Memory B cell (primary cell): ENCODE data around the gene PTGR3.

Source experiments
- ATAC-seq: fragments of 150-1000 bp; cut with Tn5 transposase; 2 replicates; pipeline ENCODE4 v1.10.0; 2021; ENCODE audit warnings: low read depth, mild to moderate bottlenecking, moderate library complexity
- DNase-seq, 2 donors: peaks; one replicate each; pipeline ENCODE4 v3.0.0; 2022; ENCODE audit warnings: low spot score in 2 of 2
- H3K27ac Mint-ChIP-seq: one replicate; pipeline ENCODE4 v1.8.0; 2022; ENCODE audit warnings: mild to moderate bottlenecking, moderate library complexity, mixed read lengths
- H3K27me3 Mint-ChIP-seq: one replicate; pipeline ENCODE4 v1.8.0; 2022; ENCODE audit warnings: mixed read lengths
- H3K36me3 Mint-ChIP-seq: one replicate; pipeline ENCODE4 v1.8.0; 2022; ENCODE audit warnings: mild to moderate bottlenecking, mixed read lengths
- H3K4me1 Mint-ChIP-seq: one replicate; pipeline ENCODE4 v1.8.0; 2022; ENCODE audit warnings: mixed read lengths
- H3K4me3 Mint-ChIP-seq: one replicate; pipeline ENCODE4 v1.8.0; 2022; ENCODE audit warnings: mild to moderate bottlenecking, moderate library complexity, mixed read lengths
- H3K9me3 Mint-ChIP-seq: one replicate; pipeline ENCODE4 v1.8.0; 2022; ENCODE audit warnings: mixed read lengths

The PTGR3 gene

GRCh38 chr18:75226956-75227316, 18.0 kb upstream of the PTGR3 start:
- no peaks in the 10 kb centered on the region for H3K36me3 Mint-ChIP-seq
- no peaks in the 10 kb centered on the region for H3K27me3 Mint-ChIP-seq
- H3K4me3 Mint-ChIP-seq, result no peak overlapping the region
- no peak overlapping the region for H3K27ac Mint-ChIP-seq
- H3K4me1 Mint-ChIP-seq, result peaks cover 6% of the 10 kb centered on the region
- DNase-seq, result no peak
- no peaks in the 10 kb centered on the region for H3K9me3 Mint-ChIP-seq
- no peak for ATAC-seq

DNA sequence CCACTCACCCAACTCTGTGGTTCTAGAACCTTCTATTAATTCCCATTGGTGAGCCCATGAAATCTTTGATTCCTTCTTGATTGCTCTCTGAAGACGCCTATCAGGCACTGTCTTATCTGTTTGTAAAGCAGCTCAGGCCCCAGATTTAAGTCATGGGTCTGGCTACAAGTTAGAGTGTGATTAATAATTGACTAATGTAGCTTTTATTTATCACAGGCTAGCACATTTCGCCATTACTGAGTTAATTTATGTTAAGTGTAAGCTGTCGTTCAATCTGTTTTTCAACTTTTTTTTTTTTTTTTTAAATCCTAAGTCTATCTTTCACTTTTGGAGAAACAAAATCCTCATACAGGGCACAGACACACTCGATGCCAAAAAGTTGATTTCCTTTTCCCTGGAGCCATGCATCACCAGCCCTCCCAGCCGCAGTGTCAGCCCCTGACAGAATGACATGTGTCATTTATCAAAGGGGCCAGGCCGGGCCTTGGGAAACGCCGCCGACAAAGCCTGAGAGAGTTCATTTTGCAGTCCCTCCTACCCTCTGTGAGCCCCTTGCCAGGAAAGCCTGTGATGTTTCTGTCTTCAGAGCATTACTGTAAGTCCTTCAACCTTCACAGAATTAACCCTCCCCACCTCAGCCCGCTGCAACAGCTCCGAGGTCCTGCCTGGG, 17.5 kb upstream of the PTGR3 start:
- ATAC-seq (no peak), DNase-seq (no peak)
- Mint-ChIP-seq H3K27ac (no peak overlapping the region), H3K4me3 (no peak overlapping the region), H3K27me3 (no peaks in the 10 kb centered on the region), H3K4me1 (peaks cover 6% of the 10 kb centered on the region), H3K9me3 (no peaks in the 10 kb centered on the region), H3K36me3 (no peaks in the 10 kb centered on the region)

- DNase-seq (no peak), ATAC-seq (no peak)
- peaks cover 6% of the 10 kb centered on the region for H3K4me1 Mint-ChIP-seq
- no peak overlapping the region for H3K27ac Mint-ChIP-seq
- no peaks in the 10 kb centered on the region for H3K27me3 Mint-ChIP-seq
- H3K36me3 Mint-ChIP-seq, result no peaks in the 10 kb centered on the region
- no peaks in the 10 kb centered on the region for H3K9me3 Mint-ChIP-seq
- no peak overlapping the region for H3K4me3 Mint-ChIP-seq
Measured at GRCh38 chr18:75223687-75224347, 14.9 kb upstream of the PTGR3 start.

DNA sequence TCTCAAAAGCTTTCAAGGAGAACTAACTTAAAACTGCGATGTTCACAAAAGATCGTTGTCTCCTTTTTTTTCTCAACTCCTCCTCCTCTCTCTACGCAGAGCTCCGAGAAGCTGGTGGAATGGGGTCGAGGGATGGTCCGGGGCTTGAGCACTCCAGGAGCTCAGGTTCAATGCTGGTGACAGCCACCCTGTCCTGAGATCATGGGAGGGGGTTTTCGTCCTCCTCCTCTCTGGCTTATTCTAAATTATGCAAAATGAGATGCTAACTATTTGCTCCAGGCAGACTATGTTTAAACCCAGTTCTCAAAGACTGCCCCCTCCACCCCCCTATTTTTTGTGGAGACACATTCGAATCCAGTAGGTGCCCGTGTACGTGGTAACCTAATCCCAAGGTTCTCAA, 13.5 kb upstream of the PTGR3 start:
- Mint-ChIP-seq H3K27me3 (no peaks in the 10 kb centered on the region), H3K4me1 (peaks cover 6% of the 10 kb centered on the region), H3K4me3 (no peak overlapping the region), H3K36me3 (no peaks in the 10 kb centered on the region), H3K27ac (no peak overlapping the region), H3K9me3 (no peaks in the 10 kb centered on the region)
- DNase-seq (no peak), ATAC-seq (no peak)

DNA sequence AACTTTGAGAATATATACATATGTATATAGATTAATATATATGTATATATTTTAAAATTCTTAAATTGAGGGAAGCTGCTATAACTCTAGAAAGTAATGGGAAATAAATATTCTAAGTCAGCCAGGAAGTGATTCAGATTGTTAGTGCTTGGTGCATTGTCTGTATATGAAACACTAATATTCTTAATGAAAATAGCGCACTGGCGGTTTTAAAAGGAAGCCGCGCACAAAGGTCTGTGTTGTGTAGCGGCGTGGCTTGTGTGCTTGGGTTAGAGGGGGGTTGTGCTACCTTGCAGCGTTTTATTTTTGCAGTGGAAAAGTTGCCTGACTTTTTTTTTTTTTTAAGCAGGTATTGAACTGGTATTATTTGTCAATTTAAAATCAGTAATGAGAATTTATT, 13.0 kb upstream of the PTGR3 start:
- ATAC-seq (no peak), DNase-seq (no peak)
- Mint-ChIP-seq H3K27me3 (no peaks in the 10 kb centered on the region), H3K4me3 (no peak overlapping the region), H3K9me3 (no peaks in the 10 kb centered on the region), H3K27ac (no peak overlapping the region), H3K36me3 (no peaks in the 10 kb centered on the region), H3K4me1 (peaks cover 6% of the 10 kb centered on the region)

DNA sequence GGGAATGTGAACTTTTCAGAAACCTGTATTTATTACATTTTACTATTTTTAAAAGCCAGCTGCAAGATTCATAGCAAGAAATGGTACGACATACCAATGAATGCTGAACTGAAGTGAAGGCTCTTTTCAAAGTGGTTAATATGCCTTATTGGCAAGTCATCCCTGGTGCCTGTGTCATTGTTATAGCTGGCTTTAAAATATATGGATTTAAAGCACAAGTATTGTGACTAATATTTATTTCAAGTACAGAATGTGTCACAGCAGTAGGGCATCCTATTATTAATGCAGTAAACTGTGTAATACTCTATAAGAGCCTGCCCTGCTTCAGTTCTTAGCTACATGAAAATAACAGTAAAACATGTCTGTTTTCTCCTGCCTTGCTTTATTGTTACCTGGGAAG, 12.5 kb upstream of the PTGR3 start:
- Mint-ChIP-seq H3K27me3 (no peaks in the 10 kb centered on the region), H3K9me3 (no peaks in the 10 kb centered on the region), H3K4me1 (peaks cover 8% of the 10 kb centered on the region), H3K36me3 (no peaks in the 10 kb centered on the region), H3K27ac (no peak overlapping the region), H3K4me3 (no peak overlapping the region)
- DNase-seq, result no peak
- ATAC-seq, result no peak

DNA sequence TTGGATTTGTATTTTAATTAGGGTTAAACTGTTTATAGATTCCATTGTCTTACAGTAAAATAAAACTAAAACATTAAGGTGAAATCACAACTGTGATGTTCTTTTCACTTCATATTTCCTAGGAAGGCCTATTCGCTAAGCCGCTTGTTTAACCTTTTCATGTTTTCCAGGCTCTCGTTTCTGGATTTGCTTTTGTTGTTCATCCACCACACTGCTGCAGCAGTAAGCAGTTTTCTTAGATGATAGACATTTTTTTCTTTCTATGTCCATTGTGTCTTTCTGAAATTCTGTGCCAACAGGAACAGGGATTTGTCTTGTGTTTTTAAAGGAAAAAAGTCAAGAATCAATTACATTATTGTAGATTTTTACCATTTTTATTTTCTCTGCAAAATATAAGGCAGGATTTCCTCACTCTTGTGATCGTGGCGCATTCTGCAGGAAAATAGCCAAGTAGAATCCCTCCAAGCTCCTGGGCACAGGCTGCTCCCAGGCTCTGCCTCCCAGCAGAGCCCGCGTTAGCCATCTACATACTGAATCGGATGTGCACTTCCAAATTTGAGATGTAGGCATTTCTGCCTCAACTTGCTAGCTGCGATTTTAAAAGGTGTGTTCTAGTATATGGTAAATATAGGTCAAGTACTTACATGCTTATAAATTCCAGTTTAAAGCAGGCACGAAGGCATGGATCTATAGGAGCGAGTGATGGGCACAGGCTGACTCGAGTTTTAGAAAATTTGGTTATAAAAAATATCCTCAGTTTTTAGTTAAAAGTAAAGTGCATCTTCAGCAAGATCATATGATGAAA, 11.8 kb upstream of the PTGR3 start:
- no peaks in the 10 kb centered on the region for H3K27me3 Mint-ChIP-seq
- H3K4me1 Mint-ChIP-seq, result peaks cover 8% of the 10 kb centered on the region
- no peak overlapping the region for H3K4me3 Mint-ChIP-seq
- H3K9me3 Mint-ChIP-seq, result no peaks in the 10 kb centered on the region
- H3K27ac Mint-ChIP-seq, result no peak overlapping the region
- H3K36me3 Mint-ChIP-seq, result no peaks in the 10 kb centered on the region
- ATAC-seq (no peak), DNase-seq (no peak)

- no peaks in the 10 kb centered on the region for H3K9me3 Mint-ChIP-seq
- H3K27ac Mint-ChIP-seq, result no peak overlapping the region
- no peaks in the 10 kb centered on the region for H3K36me3 Mint-ChIP-seq
- peaks cover 10% of the 10 kb centered on the region for H3K4me1 Mint-ChIP-seq
- H3K27me3 Mint-ChIP-seq, result no peaks in the 10 kb centered on the region
- H3K4me3 Mint-ChIP-seq, result no peak overlapping the region
- ATAC-seq (no peak), DNase-seq (no peak)
Measured at GRCh38 chr18:75219745-75220375, 10.9 kb upstream of the PTGR3 start.

DNA sequence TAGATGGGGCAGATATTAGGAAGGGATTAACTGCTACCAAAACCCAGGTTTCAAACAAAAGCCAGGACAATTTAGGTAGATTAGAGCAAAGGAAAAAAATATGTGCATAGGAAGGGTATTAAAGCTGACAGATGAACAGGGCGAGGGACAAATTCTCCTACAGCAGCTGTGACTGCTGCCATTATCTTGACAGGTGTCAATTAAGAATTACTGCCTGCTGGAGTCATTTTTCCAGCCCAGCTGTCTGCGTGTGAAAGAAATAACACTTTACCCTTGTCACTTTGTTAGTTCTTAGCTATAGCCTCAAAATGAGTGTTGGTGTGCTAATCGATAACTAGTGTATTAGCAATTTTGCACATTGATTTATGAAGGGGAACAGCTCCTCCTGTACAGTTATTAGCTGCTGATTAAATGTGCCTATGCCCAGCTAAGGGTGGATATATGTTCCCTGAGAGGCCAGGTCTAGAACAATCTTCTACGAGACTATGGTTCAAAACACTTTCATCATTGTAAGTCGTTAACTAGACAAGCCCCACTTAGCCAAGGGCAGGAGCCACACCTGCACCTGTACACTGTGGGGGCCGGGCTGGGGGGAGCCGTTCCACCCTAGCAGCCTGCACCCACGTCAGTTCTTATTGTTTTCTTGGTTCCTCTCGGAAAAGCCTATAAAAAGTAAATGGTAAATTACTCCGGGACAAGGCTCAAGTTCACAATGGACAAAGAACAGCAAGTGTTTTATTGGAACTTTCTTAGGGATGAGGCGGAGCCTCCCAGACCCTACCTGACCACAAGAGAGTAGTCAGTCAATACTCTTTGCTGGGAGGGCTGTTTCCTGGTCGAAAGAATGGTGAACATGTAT, 9.4 kb upstream of the PTGR3 start:
- no peak overlapping the region for H3K27ac Mint-ChIP-seq
- no peaks in the 10 kb centered on the region for H3K9me3 Mint-ChIP-seq
- peaks cover 10% of the 10 kb centered on the region for H3K4me1 Mint-ChIP-seq
- no peak overlapping the region for H3K4me3 Mint-ChIP-seq
- no peaks in the 10 kb centered on the region for H3K27me3 Mint-ChIP-seq
- DNase-seq (no peak), ATAC-seq (no peak)
- H3K36me3 Mint-ChIP-seq, result no peaks in the 10 kb centered on the region

DNA sequence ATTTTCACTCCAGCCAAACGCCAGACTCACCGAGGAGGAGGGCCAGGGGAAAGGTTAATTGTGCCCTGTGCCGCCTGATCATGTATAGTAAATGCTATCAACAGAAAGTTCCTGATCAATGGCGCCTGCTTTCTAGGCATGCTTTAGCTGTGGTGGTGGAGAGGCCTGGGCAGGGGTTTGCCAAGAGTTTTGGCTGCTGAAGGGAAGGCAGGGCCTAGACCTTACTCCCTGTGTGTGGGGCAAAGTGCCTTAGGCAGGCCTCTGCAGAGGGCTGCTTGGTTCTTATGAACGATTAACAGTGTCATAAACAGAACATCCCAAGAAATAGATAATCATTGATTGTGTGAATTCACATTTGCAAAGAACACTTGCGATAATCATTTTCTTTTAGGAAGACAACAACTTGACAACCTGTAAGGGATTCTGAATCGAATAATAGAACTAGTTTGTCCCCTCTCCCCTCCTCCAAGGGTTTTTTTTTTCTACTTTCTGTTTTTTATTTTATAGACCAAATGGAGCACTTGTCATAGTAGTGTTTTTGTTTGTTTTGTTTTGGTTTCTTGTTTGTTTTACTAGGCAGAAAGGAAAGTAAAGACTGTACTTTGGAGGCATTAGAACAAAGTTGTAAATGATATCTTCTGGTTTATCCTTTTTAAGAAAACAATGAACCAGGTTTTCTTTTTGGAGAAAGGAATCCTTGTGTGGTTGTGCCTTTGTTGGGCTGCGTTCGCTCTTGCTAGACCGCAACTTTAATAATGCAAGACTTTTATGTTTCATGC, 8.2 kb upstream of the PTGR3 start:
- Mint-ChIP-seq H3K9me3 (no peaks in the 10 kb centered on the region), H3K27ac (peak overlapping the region; percentile 69)

DNA sequence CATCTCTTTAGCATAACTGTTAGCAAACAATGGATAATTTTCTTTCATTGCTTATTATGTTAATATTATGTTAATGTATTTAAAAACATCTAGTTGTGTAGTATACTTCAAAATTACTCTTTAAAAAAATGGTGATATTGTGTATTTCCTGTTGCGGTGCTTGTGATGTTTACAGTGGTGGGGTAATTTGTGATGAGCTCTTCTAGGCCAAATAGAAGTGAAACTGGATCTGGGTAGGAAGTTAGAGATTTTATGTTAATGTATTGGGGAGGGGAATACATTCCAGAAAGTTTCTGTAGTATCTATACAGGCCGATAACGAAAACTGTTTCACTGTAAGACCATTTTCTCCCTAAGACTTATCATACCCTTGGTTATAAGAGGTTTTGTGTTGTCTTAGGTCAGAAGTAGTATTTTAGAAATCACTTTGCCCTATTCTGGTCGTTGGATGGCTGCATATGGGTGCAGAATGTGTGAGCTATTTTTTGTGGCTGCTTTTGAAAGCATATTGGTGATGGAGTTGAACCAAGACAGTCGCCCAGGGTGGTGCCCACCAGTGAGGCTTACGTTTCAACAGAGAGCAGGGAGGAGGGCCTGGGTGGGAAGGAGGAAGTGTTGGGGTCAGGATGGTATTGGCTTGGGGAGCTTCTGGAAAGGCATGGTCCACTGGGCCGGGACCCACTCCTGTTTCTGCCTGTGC, 7.4 kb upstream of the PTGR3 start:
- no peak for DNase-seq
- Mint-ChIP-seq H3K36me3 (no peaks in the 10 kb centered on the region), H3K4me3 (peak overlapping the region; percentile 9), H3K27me3 (no peaks in the 10 kb centered on the region), H3K4me1 (peaks cover 14% of the 10 kb centered on the region), H3K27ac (peak overlapping the region; percentile 69), H3K9me3 (no peaks in the 10 kb centered on the region)
- peak; percentile 76 for ATAC-seq

More for the DNA sequence above, 8.2 kb upstream of the PTGR3 start:
- Mint-ChIP-seq H3K4me3 (no peak overlapping the region), H3K4me1 (peaks cover 14% of the 10 kb centered on the region), H3K27me3 (no peaks in the 10 kb centered on the region), H3K36me3 (no peaks in the 10 kb centered on the region)
- DNase-seq (no peak), ATAC-seq (no peak)

DNA sequence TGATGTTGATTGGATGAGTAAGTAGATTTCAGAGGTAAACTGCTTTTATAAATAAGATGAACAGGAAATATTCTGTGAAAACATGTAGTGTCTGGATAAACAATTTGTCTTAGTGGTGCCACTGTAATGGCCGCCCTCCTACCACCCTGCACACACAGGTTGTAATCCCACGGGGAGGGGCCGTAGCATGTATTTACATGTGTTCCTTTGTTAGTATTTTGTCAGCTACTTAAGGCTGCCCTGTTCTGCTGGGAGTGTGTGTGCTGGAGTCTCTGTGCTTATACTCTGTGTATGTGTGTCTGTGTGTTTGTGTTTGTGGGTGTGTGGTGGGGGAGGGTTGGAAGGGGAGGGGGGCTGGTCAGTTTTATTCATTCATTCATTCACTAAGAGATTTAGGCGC, 6.7 kb upstream of the PTGR3 start:
- ATAC-seq (no peak), DNase-seq (no peak)

More for the DNA sequence above, 6.7 kb upstream of the PTGR3 start:
- H3K9me3 Mint-ChIP-seq, result no peaks in the 10 kb centered on the region
- H3K4me1 Mint-ChIP-seq, result peaks cover 14% of the 10 kb centered on the region
- H3K27ac Mint-ChIP-seq, result peak overlapping the region; percentile 69
- H3K27me3 Mint-ChIP-seq, result no peaks in the 10 kb centered on the region
- H3K36me3 Mint-ChIP-seq, result no peaks in the 10 kb centered on the region
- no peak overlapping the region for H3K4me3 Mint-ChIP-seq
